Activated CD8-positive, alpha-beta memory T cell treated with anti-CD3 and anti-CD28 coated beads, Interleukin-2, amount 50 U/mL, for 48 hours (primary cell): ENCODE data around the gene TMEM30B.

Source experiments
- DNase-seq: peaks from one replicate; pipeline ENCODE4 v3.0.0-alpha.2; 2020

TMEM30B gene

GRCh38 chr14:61297581-61297980, 16.4 kb upstream of the TMEM30B start:
- DNase-seq, result no peak

- no peak for DNase-seq
Measured at GRCh38 chr14:61296719-61297502, 15.8 kb upstream of the TMEM30B start.

DNA sequence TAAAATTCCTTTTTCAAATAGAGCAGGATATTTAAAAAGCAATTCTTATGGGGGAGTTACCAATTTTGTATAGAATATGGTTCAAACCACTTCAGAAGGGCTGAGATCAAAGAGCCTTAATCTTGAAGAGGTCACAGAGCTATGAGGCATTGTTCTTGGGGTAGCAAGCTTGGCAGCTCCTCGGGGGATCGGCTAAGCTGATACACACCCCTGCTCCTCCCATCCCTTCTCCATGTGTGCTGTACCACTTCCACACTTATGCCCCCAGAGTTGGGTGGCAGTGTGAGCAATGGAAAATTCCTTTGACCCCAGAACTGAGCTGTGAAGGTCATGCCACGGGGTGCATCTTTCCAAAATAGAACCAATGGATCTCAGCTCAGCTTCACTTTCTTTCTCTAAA, 15.0 kb upstream of the TMEM30B start:
- DNase-seq, result no peak

DNA sequence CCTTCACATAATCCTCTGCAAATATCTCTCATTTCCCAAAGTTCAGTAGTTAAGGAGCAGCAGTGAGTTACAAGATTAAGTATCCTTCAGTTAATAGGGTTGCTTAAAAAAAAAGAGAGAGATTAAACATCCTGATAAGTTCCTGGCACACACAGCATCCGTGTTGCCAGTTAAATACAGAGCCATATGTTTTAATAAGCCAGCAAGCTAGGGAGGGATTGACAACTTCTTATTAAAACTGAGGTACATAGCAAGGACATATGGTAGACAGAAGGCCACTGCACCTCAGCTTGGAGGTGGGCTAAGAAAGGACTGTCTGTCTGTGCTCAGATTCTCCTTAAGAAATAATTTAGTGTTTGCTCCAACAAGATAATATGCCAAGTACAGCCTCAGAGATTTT, 9.6 kb upstream of the TMEM30B start:
- no peak for DNase-seq

GRCh38 chr14:61288720-61289119, 7.6 kb upstream of the TMEM30B start:
- DNase-seq, result no peak

GRCh38 chr14:61288228-61288627, 7.1 kb upstream of the TMEM30B start:
- DNase-seq, result no peak

DNA sequence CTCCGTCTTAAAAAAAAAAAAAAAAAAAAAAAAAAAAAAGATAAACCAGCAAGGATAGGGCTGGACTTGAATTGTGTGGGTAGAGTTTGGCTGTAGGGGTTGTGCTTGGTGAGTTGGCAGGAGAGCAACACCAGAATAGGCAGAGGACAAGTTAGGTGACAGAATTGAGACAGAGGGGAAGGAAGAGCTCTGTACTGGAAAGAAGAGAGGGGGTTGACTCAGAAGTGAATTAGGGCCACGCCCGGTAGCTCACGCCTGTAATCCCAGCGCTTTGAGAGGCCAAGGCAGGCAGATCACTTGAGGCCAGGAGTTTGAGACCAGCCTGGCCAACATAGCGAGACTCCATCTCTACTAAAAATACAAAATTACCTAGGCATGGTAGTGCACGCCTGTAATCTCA, 6.1 kb upstream of the TMEM30B start:
- no peak for DNase-seq

DNA sequence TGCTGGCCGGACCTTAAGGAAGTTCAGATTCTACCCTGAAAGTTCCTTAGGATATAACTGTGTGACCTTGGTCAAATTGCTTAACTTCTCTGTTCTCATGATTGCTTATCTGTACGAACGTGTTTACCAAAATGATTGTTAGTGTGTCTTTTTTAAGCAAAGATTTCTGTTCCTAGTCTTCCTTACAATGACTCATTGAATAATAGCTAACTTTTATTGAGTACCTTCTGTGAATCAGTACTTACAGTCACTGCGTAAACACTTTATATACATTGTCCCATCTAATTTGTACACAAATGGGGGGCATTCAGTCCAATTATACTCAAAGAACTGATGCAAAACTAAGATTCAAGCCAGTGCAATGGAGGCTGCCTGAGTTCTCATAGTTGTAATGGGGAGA, 4.2 kb upstream of the TMEM30B start:
- no peak for DNase-seq

GRCh38 chr14:61284001-61284400, 2.9 kb upstream of the TMEM30B start:
- DNase-seq, result no peak

GRCh38 chr14:61282746-61283145, 1.6 kb upstream of the TMEM30B start:
- no peak for DNase-seq

DNA sequence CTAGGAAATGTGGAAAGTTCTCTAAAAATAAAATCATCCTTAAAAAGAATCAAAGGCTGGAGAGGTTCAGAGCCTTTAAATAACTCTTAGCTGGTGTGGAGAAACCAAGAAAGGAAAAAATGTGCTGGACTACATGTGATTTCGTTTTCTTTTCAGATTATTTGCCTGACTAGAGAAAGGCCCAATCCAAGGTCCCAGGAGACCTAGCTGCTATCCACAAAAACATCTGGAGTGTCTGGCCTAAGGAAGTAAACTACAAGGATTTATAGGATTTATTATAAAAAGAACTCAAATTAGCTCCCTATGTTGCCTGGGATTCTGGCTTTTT, 774 bp upstream of the TMEM30B start:
- no peak for DNase-seq

GRCh38 chr14:61280526-61281185, 482 bp downstream of the TMEM30B start:
- DNase-seq, result peak; percentile 90

GRCh38 chr14:61280092-61280525, 1.0 kb downstream of the TMEM30B start:
- DNase-seq, result peak; percentile 75

DNA sequence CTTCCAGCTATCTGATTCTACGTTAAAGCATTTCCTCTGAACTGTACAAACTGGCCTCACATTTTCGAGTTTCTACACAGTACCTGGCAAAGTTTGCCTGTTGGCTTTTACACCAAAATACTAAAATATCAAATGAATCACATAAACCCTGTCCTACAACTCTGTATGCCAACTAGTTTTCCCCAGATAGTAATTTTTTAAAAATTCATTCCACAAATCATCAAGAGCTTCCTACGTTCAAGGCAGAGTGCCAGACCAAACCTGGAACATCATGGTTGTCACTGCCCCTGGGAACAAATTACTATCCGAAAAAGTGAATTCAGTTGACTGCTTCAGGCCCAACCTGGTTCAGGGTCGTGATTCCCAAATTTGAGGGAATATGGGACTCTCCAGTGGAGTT, 2.1 kb downstream of the TMEM30B start:
- DNase-seq, result no peak

DNA sequence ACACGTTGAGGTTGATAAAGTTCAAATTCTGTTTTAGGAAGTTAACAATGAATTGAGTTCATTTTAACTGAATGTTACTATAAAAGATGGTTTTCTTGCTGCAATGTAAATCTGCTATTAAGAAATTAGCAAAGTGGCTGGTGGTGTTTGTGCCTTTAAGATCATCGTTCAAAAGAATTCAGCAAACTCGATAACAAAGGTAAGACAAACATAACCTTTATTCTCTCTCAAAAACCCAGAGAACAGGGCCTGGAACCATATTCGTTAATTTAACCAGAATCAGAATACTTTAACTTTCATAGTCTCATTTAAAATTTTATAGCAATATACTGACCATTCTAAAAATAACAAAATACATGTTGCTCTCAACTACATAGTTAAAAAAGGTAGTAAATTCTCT, 3.4 kb downstream of the TMEM30B start:
- DNase-seq, result no peak

- DNase-seq, result no peak
Measured at GRCh38 chr14:61277232-61277631, 3.9 kb downstream of the TMEM30B start.

DNA sequence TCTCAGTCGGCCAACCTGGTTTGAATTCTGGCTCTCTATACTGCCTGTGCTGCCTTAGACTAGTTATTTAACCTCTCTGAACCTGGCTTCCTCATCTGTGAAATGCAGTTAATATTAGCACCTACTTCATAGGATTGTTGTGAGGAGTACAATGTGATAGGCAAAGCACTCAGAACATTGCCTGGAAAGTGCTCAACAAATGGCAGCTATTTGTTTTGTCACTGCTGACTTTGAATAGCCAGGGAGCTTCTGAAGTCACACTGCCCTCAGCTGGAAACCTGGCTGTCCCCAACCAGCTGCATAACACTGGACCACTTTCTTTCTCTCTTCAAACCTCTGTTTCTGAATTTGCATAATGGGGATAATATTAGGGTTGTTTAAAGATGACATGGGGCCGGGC, 9.6 kb downstream of the TMEM30B start:
- DNase-seq, result no peak

GRCh38 chr14:61270714-61271113, 10.4 kb downstream of the TMEM30B start:
- DNase-seq, result no peak

DNA sequence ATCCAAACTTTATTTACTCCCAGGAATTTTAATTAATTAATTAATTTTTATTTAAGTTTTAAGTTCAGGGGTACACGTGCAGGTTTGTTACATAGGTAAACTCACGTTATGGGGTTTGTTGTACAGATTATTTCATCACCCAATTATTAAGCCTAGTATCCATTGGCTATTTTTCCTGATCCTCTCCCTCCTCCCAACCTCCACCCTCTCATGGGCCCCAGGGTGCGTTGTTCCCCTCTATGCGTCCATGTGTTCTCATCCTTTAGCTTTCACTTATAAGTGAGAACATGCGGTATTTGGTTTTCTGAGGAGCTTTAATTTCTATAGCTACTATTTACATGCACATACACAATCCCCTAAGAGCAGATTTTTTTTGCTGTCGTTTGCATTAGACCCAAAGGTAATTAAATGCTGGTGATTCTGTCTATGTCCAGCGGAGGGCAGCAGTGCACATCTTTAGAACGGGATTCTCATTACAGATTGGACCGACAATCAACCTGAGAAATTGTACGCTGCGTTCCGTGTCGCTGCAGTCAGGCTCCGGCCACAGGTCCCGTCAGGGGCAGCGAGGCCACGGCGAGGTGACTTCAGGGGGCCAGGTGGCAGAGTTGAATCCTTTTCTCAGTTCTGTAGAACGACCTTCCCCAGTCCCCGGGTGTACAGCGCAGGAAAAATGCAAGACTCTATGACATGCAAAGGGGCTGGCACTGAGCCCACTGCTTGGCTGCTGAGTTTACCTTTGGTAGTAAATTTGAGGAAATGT, 11.6 kb downstream of the TMEM30B start:
- DNase-seq, result peak; percentile 83

DNA sequence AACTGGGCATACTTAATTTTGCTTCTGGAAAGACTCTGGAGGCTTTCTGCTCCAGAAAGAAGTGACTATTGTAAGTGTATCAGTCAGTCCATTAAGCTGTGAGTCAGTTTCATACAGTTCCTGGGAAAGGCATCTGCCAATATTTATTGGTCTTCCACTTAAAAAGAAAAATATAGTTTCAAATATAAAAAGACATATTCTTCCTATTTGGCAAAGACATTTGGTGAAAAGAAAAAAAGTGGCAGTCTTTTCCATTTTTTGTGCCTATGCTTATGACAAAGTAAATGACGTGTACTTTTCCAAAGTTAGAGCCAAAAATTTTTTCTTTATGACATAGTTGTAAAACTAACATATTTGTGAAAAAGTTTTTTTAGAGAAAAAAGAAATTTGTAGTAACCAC, 12.3 kb downstream of the TMEM30B start:
- no peak for DNase-seq

DNA sequence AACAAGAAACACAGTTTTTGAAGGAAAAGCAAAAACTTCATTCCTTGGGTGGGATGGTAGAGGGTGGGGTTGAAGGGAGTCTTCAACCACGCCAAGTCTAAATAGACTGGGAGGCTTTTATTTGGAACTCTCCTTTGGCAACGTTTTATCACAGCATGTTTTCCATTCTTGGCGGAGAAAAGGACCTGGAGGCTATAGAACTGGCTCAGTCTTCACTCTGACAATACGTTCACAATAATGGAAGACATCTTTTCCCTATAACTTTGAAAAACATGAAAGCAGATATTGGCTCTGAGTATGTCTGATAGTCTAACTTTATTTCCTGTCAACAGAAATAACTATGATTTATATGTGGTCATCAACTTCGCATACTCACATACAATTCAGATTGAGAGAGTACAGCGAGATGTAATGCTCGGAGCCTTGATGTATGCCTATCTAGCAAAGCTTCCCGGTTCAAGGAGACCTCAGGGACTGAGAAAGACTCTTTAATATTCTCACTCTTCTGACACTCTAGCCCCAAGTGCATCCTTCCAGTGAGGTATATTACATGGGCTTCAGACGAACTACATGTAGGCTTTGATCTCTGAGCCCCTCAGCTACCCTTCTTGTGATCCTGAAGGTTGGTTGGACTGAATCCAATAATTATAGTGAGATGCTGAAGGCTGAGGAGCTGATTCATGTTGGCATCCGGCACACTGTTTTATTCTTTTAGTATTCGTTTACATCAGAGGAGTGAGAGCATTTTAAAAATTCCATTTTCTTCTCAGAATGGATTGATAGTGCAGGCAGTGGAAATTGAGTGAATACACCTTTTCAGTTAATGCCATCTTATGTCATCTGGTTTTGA, 14.0 kb downstream of the TMEM30B start:
- no peak for DNase-seq

GRCh38 chr14:61266436-61266835, 14.7 kb downstream of the TMEM30B start:
- DNase-seq, result no peak

DNA sequence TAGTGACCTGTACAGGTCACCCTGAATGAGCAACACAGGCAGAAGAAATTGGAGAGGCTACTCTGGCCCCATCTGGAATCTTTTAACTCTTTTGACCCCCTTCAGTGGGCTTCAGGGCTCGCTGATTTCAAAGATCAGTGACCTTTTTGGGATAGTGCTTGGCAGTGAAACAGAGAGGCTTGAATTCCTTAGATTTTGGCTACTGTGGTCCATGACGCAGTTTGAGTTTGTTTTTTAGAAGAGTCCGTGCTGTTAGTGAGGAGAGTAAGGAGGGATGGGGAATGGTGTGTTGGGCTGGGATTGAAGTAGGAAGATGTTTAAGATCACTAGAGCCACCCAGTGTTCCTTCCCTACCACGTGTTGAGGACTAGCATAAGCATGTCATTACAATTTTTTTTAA, 16.5 kb downstream of the TMEM30B start:
- DNase-seq, result no peak
